Measurements from ENCODE around the gene LILRB2.
"Not testable (repeated sequence)": the region's sequence is repeated elsewhere in the genome, so short reads cannot be mapped to it uniquely, and the experiment has no call there.

Gene LILRB2

GRCh38 chr19:54242234-54242633, 38.7 kb downstream of the LILRB2 start:
- not testable (repeated sequence) for DNase-seq (ENCODE audit: low read depth in 2 of 2)

DNA sequence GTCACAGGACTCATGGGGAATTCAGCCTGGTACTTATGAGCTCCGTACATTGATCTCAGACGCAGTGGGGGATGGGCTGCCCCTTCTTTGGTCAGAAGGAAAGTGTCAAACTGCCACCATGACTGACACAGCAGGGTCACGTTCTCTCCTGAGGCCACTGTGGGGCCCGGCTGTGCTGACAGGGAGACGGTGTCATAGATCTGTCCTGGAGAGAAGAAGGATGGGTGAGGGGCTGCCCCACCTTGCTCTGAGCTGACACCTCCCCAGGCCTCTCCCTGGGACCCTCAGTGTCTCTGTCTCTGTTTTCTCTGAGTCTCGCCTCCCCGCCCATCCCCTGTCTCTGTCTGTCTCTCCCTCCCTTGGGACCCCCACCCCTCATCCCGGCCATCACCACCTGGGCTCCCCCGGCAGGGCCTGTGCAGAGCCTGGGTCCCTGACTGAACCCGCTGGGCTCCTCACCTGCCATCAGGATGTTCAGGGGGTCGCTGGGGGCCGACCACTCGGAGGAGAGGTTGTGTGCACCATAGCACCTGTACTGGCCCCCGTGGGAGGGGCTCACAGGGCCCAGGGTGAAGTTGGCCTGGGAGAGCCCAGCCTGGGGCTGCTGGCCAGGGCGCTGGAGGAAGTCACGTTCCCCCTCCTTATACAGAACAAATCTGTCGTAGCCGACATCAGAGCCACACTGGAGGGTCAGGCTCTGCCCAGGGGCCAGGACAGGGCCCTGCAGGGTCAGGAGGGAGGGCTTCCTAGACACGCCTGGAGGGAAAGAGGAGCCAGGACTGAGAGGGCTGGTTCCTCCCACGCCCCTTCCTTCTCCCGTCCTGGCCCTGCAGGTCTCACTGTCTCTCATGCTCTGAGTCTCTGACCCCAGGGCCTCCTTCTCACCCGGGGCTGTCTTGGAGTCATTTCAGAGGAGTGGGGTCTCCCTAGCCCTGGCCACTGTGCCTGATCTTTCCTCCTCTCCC, 40.3 kb downstream of the LILRB2 start:
- DNase-seq (ENCODE audit: low read depth in 2 of 2), result not testable (repeated sequence)

- DNase-seq (ENCODE audit: low read depth in 2 of 2), result not testable (repeated sequence)
These were observed 41.2 kb downstream of the LILRB2 start for GRCh38 chr19:54239491-54240371.

DNA sequence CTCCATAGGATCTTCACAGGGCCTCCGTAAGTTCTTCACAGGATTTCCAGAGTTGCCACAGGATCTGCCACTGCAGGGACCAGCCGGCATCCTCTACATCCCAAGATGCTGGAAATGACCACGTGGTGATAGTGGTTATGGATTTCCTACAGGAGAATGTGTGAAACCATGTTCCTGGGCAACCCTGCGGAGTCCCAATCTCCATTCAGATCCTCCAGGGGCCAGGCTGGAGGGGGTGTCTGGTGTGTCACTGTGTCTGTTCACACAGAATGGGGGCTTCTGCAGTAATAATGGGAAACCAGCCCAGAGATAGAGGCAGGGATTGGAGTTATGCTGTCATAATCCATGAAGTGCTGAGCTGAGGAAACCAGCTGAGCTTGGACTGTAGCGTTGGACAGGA, 47.0 kb downstream of the LILRB2 start:
- DNase-seq (ENCODE audit: low read depth in 2 of 2), result no peak

DNA sequence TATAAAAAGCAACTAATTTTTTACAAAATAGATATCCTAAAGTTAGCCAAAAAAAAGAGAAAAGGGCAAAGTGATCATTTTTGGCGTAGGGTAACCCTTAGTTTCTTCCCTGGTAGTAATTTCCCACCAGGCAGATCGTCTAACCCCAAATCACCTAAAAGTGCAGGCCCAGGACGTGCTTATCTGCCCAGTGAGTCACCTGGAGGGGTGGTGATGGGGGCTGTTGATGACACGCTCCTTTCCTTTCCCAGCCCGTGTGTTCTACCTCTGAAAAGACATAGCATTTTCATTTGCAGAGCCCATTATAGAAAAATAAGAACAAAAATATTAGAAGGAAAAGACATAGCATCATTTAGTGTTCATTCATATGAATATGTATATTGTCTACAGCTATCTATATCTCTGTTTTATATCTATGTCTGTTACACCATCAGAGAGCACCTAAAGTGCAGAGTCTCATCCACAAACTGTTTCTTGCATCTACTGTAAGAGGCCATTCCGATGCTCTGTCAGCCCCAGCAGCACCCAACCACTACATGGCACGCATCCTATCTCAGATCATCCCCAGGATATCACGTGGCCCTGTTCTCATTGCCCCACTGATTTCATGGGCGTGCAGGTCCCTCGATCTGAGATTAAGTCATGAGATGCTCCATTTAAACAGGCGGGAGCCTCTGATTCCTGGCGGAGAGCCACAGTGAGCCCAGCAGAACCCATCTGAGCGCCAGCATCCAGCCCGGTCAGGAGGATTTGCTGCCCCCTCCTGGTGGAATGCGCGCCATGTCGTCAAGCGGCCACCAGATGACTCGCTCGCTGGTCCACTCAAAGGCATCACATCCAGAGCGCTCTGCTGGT, 49.6 kb downstream of the LILRB2 start:
- DNase-seq (ENCODE audit: low read depth in 2 of 2), result peak; percentile 62 to 81

- no peak for DNase-seq (ENCODE audit: low read depth in 2 of 2)
These were observed 50.9 kb downstream of the LILRB2 start for GRCh38 chr19:54230031-54230430.

GRCh38 chr19:54229146-54229545, 51.8 kb downstream of the LILRB2 start:
- no peak for DNase-seq (ENCODE audit: low read depth in 2 of 2)

GRCh38 chr19:54224619-54225018, 56.3 kb downstream of the LILRB2 start:
- not testable (repeated sequence) for DNase-seq (ENCODE audit: low read depth in 2 of 2)

GRCh38 chr19:54223937-54224281, 57.0 kb downstream of the LILRB2 start:
- DNase-seq (ENCODE audit: low read depth in 2 of 2), result not testable (repeated sequence)

Measured in stimulated activated CD4-positive, alpha-beta T cell treated with anti-CD3 and anti-CD28 coated beads, Interleukin-15, amount 100 ng/mL, for 48 hours (primary cell).